NCI-H146 treated with DMSO at 0.1 percent for 48 hours (cell line): ENCODE data around the gene ASNS.
"Not testable (repeated sequence)": the region's sequence is repeated elsewhere in the genome, so short reads cannot be mapped to it uniquely, and the experiment has no call there.

Experiments used
- DNase-seq: peaks from one replicate; lab custom pipeline; 2025; ENCODE audit not compliant: unreplicated experiment; lab: John Stamatoyannopoulos, UW

The ASNS gene, protein sequence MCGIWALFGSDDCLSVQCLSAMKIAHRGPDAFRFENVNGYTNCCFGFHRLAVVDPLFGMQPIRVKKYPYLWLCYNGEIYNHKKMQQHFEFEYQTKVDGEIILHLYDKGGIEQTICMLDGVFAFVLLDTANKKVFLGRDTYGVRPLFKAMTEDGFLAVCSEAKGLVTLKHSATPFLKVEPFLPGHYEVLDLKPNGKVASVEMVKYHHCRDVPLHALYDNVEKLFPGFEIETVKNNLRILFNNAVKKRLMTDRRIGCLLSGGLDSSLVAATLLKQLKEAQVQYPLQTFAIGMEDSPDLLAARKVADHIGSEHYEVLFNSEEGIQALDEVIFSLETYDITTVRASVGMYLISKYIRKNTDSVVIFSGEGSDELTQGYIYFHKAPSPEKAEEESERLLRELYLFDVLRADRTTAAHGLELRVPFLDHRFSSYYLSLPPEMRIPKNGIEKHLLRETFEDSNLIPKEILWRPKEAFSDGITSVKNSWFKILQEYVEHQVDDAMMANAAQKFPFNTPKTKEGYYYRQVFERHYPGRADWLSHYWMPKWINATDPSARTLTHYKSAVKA

DNA sequence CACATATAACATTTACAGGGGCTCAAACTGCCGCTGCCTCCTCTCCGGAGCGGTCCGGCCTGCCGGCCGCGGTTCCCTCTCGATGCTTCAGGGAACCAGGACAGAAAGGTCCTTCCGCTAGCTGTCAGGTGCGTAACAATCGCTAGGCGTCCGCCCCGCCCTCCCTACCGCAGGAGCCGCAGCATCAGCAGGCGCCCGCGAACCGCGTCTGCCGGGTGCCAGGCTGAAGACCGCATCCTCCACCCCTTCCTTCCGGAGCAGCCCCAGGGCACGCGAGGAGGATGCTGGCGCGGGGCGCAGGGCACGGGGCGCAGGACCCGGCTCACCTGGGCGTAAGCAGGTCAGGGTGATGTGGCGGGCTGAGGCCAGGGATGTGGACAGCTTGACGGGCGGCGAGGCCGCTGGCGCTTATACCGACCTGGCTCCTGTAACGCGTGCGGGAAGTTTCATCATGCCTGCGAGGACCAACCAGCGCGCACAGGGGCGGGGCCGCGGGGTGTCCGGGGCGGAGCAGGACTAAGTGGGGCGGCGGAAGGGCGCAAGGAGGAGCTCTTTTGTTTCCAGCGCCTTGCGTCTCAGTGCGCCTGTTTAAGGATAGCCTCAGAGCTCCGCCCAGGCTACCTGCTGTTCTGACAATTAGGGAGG is at the start of gene ASNS:
Gene ASNS (minus strand): TSS at position 384 of the 645 bp plus-strand sequence. CDS start 3,252 bp downstream, outside the sequence.
- DNase-seq: peak; percentile 89

DNA sequence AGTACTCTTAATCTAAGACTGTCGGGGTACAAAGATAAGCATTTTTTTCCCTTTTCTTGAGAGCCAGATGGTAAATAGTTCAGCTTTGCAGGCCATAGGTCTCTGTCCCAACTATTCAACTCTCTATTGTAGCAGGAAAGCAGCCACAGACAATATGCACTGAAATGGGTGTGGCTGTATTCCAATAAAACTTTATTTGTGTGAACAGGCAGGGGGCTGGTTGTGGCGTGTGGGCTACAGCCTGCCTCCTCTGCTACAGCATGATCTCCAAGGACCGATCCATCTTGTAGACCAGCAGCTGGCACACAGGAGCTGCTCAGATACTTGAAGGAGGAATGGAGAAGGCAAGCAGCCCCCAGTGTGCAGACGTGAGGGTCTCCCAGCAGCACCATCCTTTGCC is 49.0 kb upstream of the ASNS start:
- DNase-seq: not testable (repeated sequence)

DNA sequence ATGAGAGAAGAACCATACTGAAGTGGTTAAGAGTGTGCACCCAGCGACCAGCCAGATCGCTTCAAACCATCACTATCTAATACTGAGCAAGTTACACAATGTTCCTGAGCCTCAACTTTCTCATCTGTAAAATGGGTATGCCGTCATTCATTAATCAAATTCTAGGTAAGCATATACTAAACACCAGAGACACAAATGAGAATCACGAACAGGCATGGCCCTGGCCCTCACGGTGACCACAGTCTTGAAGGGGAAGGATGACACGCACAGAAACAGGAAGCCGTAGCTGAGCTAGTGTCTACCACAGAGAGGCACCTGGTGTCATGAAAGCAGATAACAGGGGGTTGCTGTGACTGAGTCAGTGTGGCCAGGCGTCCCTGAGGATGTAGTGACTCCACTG is 43.1 kb upstream of the ASNS start:
- DNase-seq: not testable (repeated sequence)

DNA sequence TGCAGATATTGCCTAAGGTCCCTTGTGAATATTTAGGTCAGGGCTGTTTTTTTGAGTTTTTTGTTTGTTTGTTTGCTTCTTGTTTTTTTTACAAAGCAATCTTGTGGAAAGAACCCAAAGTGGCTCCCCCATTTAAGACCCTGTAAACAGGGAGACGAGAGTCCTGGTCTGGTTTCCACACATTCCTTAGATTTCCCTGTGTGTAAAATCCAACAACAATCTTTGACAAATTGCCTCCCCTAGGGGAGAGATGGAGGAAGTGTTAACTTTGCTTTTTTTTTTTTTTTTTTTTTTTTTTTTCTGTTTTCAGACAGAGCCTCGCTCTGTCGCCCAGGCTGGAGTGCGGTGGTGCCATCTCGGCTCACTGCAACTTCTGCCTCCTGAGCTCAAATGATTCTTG is 40.1 kb upstream of the ASNS start:
- DNase-seq: not testable (repeated sequence)

DNA sequence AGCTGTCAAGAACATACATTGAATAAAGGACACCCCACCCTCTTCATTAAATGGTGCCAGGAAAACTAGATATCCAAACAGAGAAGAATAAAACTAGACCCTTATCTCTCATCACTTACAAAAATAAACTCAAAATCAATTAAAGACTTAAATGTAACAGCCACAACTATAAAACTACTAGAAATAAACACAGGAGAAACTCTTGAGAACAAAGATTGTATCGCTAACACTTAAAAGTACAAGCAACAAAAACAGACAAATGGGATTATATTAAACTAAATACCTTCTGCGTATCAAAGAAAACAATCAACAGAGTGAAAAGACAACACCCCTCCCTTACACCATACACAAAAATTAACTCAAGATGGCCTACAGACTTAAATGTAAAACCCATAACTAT is 24.7 kb upstream of the ASNS start:
- not testable (repeated sequence) for DNase-seq

DNA sequence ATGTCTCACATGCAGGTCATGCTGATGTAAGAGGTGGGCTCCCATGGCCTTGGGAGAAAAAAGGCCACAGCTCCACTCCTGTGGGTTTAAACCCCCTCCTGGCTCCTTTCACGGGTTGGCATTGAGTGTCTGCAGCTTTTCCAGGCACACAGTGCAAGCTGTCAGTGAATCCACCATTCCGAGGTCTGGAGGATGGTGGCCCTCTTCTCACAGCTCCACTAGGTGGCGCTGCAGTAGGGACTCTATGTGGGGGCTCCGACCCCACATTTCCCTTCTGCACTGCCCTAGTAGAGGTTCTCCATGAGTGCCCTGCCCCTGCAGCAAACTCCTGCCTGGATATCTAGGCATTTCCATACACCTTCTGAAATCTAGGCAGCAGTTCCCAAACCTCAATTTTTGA is 19.5 kb upstream of the ASNS start:
- DNase-seq: not testable (repeated sequence)

DNA sequence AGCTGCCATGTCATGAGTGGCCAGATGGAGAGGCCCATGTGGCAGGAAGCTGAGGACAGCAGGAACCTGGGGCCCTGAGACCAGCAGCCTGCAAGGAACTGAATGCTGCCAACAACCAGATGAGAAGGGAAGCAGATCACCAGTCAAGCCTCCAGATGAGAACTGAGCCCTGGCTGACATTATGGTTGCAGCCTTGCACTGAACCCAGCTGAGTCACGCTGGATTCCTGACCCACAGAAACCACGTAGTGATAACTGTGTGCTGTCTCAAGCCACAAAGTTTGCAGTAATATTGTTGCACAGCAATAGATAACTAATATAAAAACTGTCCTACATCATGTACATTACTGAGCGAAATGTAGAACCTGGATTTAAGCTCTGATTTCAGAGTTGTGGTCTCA is 7.3 kb upstream of the ASNS start:
- not testable (repeated sequence) for DNase-seq

DNA sequence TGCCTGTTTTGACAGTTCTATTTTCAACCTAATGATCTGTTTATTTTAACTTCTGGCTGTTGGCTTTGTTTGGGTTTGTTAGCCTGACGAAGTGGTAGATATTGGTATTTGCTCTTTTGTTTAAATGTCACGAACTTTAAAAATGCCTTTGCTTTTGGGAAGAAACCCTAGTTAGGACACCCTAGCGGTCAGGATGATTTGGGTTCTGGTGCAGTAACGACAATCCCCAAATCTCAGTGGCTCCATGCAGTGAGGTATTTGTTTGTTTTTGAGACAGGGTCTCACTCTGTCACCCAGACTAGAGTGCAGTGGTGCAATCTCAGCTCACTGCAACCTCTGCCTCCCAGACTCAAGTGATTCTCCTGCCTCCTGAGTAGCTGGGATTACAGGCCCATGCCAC is 2.7 kb upstream of the ASNS start:
- not testable (repeated sequence) for DNase-seq

DNA sequence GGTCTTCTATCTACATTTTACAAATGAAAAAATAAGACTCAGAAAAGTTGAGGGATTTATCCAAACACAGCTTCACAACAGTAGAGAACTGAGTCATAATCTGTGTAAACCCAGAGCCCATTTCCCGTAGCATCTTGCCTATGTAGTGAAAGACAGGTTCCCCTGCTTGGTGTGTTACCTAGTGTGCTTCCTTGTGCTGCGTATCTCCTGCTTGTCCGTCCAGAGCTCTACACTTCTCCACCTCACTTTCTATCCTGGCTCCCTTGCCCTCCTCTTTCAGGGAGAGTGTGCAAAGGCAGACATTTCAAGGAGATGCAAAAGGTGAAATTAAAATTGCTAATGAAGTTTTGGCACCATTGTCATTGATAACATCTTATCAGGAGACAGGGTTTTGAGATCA is 1.4 kb upstream of the ASNS start:
- no peak for DNase-seq

DNA sequence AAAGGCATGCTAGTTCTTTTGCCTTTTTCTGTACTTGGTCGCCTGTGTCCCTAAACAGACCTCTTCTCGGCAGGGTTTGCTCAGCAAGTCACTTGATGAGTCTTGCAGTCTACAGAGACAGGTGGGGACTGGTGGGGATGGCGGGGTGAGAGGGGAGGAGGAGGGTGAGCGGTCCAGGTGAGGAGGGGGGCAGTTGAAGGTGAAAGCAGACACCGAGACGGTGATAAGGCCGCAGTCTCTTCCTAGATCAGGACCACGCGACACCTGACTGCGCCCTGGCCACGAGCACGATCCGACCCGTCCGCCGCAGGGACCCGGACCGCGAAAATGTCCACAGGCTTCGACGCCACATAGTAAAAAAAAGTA is 566 bp downstream of the ASNS start:
- DNase-seq: peak; percentile 73

DNA sequence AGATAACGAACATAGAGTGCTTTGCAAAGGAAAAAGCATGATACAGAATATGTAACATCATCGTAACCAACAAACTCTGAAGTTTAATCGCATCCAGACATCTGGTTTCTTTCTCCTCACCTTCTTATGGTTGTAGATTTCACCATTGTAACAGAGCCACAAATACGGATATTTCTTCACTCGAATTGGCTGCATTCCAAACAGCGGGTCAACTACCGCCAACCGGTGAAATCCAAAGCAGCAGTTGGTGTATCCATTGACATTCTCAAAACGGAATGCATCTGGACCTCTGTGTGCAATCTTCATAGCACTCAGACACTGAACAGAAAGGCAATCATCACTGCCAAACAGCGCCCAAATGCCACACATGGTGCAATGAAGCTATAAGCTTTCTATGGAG is 3.4 kb downstream of the ASNS start:
- DNase-seq: no peak

DNA sequence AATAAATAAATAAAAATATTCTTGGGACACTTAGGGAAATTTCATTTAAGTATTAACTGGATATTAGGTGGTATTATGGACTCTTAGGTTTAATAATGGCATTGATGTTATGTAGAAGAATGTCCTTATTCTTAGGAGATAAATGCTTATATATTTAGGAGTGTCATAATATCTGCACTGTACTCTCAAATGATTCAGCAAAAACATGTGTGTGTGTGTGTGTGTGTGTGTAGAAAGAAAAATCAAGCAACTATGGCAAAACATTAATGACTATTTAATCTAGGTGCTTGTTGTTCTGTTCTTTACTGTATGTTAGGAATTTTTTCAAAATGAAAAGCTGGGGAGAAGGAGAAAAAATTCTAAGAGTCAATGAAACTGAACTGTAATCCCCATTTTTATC is 3.9 kb downstream of the ASNS start:
- no peak for DNase-seq

DNA sequence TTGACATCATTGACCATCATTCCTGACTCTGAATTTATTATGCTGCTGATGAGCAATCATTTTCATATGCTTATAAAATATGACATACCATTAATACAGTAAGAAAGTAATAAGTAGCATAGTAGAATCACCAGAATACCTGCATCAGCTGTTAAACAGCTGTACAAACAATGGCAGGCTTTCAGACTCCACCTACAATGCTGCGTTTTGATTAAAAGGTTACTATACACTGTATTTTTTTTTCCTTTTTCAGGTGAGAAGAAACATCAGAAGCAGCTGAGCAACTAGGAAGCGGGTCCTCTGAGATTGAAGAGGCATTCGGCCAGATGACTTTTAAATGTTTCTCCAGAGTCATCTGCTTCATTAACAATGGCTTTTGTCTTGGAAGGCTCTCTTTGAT is 7.1 kb downstream of the ASNS start:
- DNase-seq: no peak

DNA sequence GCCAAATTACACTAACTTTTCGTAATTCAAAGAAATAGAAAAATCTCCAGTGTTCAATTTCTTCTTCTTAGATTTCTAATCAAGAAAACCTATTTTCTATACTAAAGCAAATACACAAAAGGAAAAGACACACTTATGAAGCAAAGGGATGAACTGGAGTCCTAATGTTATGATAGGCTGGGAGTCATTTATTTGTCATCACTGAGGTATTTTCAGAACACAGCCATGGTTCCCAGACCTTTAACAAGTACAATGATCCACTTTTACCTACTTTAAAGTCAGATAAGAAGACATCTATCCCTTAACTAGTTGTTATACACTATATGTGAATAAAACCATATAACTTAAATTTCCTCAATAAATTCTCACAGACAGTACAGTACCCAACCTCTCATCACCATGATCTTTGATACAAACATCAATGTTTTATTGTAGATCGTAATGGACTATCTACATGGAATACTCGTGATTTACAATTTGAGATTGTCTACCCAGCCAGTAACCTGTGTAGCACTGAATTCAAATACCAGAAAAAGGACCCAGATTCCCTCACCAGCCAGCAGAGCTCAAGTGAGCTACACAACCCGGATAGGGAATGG is 12.5 kb downstream of the ASNS start:
- no peak for DNase-seq

DNA sequence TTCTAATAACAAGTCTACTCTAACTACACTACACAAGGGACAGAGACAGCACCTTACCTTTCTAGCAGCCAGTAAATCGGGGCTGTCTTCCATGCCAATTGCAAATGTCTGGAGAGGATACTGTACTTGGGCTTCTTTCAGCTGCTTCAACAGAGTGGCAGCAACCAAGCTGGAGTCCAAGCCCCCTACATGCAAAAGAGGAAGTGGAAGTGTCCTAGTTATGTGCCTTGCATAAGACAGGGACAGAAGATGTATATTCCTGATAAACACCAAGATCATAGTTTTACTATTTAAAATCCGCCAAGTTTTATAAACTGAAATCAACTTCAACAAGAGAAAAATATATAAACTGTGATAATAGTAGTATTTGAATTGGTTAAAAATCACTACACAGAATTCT is 14.0 kb downstream of the ASNS start:
- DNase-seq: no peak

DNA sequence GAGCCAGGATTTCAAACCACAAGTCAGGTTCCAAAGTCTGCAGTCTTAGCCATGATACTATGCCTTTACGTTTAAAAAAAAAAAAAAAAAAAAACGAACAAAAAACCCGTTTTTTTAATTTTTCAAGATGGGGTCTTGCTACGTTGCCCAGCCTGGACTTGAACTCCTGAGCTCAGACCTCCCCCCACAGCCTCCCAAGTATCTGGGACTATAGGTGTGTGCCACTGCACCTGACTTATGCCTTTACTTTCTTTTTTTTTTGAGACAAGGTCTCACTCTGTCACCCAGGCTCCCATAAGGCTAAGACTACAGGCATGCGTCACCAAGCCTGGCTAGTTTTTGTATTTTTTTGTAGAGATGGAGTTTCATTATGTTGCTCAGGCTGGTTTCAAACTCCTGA is 14.7 kb downstream of the ASNS start:
- no peak for DNase-seq

DNA sequence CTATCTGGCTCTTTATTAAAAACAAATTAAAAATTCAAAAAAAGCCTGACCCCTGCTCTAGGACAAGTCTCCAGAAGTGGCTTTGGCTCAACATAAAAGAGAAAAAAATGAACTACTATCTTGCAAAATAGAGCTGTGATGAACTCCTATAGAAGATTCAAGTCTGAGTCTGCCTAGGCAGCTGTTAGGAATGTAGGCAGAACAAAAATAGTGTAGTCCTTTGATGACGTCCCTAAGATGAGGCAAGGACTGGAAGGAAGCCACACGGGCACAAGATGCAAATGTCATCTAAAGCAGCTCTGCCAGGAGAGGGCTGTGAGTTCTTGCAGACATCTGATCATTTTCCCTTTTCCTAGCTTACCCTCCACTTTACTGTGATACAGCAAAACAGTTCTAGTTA is 20.5 kb downstream of the ASNS start:
- no peak for DNase-seq

DNA sequence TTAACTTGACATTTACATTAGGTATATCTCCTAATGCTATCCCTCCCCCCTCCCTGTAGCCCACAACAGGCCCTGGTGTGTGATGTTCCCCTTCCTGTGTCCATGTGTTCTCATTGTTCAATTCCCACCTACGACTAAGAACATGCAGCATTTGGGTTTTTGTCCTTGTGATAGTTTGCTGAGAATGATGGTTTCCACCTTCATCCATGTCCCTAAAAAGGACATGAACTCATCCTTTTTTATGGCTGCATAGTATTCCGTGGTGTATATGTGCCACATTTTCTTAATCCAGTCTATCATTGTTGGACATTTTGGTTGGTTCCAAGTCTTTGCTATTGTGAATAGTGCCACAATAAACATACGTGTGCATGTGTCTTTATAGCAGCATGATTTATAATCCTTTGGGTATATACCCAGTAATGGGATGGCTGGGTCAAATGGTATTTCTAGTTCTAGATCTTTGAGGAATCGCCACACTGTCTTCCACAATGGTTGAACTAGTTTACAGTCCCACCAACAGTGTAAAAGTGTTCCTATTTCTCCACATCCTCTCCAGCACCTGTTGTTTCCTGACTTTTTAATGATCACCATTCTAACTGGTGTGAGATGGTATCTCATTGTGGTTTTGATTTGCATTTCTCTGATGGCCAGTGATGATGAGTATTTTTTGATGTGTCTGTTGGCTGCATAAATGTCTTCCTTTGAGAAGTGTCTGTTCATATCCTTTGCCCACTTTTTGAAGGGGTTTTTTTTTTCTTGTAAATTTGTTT is 21.8 kb downstream of the ASNS start:
- not testable (repeated sequence) for DNase-seq

DNA sequence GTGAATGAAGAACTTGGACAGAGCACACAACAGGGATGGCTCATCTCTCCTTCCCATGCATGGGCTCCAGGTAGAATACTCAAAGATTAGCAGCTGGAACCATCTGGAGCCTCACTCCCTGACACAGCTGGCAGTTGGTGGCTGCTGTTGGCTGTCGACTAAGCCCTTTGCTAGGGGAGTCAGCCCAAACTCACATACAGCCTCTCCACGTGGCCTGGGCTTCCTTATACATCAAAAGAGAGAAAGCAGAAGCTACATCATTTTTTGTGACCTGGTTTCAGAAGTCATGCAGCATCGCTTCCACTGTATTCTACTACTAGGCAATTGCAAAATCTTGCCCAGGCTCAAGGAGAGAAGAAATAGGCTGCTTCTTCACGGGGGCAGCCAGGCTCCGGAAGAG is 24.4 kb downstream of the ASNS start:
- DNase-seq: no peak

DNA sequence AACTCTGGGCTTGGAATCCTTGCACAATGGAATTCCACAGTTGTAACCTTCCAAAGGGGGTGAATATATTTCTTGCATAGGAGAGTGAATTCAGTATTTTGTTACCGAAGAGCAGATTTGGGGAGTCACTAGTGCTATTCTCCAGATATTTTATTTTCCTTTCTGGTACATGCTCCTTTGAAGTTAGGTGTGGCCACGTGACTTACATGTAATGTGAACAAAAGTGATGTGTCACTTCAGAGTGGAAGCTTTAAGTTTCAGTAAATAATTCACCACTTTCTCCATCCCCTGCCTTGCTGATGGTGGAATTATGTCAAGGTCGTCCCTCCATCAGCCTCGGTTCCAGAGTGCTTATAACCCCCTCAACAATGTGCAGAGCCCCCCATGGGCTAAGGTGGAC is 25.3 kb downstream of the ASNS start:
- no peak for DNase-seq

DNA sequence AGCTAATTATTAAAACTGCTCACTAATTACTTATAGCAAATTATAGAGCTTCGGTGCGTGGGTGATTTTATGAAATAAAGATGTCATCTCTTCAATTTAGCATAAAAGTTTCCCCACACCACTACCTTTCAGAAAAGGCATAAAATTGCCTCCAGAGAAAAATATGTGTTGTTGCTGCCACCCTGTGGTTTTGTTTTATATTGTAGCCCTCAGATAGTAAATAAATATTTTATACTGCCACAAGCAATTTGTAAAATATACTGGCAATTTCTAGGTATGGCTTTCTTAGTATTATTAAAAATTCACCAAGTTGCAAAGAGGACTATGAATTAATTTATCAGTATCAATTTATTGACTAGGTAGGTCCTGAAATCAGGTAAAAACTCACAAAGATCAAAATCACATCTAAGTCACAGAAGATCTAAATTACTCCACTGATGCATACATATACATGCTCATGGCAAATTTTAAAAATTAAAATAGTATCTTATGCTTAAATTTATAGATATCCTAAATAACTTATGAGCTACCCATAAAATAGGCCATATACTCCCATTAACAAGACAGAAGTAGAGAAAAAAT is 26.5 kb downstream of the ASNS start:
- DNase-seq: no peak
